RPMI7951 (cell line): Measurements from ENCODE around the gene MYL6B. TPM values are rescaled to one million over a fixed set of nuclear protein-coding genes. Genes with fewer than 3 reads are reported as not detected.

Experiments used
- DNase-seq: peaks from one replicate; pipeline ENCODE4 v3.0.0-alpha.2; 2012; ENCODE audit warnings: low read depth
- total RNA-seq: library from RNA; depleted of rRNA; stranded (reverse); fragments of >200 nt; shearing (Covaris generic); gene quantifications from 2 replicates; pipeline ENCODE4 v1.2.3, GENCODE V29; 2014

The MYL6B gene
- total RNA-seq, 1 experiment from 2014 or later, result 62.7 TPM

GRCh38 chr12:56165369-56165768 is 13.0 kb downstream of the MYL6B start:
- DNase-seq, result no peak

GRCh38 chr12:56169229-56169759 is 16.9 kb downstream of the MYL6B start:
- no peak for DNase-seq

DNA sequence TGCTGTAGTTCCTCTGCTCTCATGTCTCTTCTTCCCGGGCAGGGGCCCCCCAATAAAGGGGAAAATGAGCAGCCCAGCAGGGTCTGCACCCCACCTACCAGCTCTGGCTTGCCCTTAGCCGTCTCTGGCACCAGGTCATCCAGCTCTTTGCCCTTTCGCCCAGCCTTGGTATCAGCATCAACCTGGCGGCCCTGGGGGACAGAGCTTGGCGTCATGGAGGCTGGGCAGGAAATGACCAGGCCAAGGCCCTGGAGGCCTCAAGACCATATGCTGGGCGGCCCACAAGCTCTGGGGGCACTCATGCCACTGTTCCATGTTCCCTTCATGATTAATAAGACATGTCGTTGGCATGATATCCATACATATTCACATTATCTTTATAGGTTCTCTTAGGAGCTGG is 20.5 kb downstream of the MYL6B start:
- DNase-seq, result no peak

DNA sequence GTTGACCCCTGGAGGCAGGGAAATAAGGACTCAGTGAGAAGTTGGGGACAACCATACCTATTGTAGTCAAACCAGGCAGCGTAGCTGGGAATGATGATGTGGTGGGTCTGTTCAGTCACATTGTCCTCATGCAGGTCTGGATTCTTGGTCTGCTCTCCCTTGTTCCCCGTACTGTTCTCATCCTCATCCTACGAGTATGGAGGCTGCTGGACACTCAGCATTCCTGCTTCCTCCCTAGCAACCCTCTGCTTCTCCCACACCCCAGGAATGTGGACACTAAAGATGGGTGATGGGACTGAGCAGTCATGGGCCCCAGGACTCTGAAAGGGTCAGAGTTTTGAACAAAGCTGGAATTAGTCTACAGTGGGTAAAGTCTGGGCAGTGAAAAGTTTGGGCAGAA is 26.0 kb downstream of the MYL6B start:
- DNase-seq, result no peak

GRCh38 chr12:56186957-56187356 is 34.6 kb downstream of the MYL6B start:
- DNase-seq, result no peak

- no peak for DNase-seq
Observed at GRCh38 chr12:56188131-56188777, 35.9 kb downstream of the MYL6B start.

GRCh38 chr12:56188778-56189098 is 36.4 kb downstream of the MYL6B start:
- no peak for DNase-seq

- peak; percentile 75 for DNase-seq
Observed at GRCh38 chr12:56189099-56189917, 36.9 kb downstream of the MYL6B start, which contains the start of gene SMARCC2. SMARCC2 (minus strand) TSS chr12:56189483; CDS start chr12:56189461, 22 bp downstream.

GRCh38 chr12:56189918-56190694 is 37.7 kb downstream of the MYL6B start:
- peak; percentile 70 for DNase-seq

DNA sequence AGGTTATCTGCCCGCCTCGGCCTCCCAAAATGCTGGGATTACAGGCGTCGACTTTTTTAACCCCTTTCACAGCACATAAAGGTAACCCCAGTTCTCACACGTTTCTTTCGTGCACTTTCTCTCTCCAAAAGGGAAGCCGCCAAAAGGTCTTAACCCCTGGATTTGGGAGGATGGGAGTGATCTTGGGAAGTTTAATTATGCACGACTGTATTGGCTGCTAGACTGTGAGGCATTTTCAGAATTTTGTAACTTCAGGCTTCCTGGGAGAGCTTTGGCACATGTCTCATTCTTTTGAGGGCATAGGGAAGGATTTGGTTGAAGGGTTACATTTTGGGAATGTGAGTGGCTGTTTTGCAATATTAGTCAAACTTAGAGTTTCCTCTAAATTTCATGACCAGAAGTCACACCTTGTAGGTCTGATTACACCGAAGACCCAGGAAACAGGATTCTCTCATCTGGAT is 38.3 kb downstream of the MYL6B start:
- no peak for DNase-seq

GRCh38 chr12:56192582-56192981 is 40.2 kb downstream of the MYL6B start:
- no peak for DNase-seq

- peak; percentile 76 for DNase-seq
Observed at GRCh38 chr12:56193025-56193578, 40.7 kb downstream of the MYL6B start.

DNA sequence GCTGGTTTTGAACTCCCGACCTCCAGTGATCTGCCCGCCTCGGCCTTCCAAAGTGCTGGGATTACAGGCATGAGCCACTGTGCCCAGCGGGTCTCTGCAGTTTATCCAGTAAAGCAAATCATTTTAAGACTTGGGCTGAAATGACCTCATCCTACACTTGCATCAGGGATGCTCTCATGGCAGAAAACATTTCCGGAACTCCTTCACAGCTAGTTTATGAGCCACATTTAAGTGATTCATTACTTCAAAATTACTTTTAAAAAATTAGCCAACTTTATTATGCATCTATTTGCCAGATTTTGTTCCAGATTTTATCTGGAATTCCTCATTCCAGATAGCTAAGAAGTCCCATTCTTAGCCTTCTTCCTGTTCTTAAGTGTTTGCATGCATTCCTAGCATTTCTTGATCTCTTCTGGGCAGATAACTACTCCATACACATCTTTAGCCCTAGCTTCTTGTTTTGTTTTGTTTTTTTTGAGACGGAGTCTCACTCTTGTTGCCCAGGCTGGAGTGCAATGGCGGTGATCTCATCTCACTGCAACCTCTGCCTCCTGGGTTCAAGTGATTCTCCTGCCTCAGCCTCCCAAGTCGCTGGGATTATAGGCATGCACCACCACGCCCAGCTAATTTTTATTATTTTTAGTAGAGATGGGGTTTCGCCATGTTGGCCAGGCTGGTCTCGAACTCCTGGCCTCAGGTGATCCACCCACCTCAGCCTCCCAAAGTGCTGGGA is 44.6 kb downstream of the MYL6B start:
- peak; percentile 74 for DNase-seq

DNA sequence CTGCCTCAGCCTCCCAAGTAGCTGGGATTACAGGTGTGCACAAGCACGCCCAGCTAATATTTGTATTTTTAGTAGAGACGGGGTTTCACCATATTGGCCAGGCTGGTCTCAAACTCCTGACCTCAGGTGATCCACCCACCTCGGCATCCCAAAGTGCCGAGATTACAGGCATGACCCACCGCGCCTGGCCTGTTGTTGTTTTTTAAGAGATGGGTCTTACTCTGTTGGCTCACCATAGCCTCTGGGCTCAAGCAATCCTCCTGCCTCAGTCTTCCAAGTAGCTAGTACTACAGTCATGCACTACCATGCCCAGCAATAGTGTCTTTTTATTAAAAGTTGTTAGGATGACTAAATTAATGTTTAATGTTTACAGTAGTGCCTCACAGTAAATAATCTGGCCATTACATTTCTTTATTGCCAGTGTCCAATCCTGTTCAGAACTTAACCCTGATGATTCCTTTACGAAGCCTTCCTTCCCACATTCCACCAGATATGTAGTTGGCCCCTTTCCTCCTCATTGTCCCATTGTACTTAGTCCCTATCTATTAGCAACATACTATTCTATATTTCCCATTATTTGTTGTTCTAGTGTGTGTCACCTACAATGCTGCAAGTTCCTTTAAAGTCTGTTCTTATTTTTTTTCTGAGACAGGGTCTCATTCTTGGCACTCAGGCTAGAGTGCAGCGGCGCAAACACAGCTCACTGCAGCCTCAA is 45.7 kb downstream of the MYL6B start:
- DNase-seq, result no peak

DNA sequence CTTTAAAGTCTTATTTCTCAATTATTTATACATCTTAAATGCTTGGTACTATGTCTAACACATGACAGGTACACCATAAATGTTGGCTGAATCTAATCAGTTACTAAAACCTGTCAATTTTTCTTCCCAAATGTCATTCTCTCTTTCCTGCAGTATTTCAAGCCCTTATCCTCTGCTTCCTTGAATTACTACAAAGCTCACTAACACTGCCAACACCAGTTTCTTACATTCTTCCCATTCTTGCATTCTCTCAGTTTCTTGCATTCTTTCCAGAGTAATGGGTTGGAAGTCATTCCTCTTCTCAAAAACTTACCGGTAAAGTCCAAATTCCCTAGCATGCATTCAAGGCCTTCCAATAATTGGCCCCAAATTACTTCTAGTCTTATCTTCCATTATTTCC is 46.4 kb downstream of the MYL6B start:
- no peak for DNase-seq

- no peak for DNase-seq
Observed at GRCh38 chr12:56202366-56202765, 50.0 kb downstream of the MYL6B start.

DNA sequence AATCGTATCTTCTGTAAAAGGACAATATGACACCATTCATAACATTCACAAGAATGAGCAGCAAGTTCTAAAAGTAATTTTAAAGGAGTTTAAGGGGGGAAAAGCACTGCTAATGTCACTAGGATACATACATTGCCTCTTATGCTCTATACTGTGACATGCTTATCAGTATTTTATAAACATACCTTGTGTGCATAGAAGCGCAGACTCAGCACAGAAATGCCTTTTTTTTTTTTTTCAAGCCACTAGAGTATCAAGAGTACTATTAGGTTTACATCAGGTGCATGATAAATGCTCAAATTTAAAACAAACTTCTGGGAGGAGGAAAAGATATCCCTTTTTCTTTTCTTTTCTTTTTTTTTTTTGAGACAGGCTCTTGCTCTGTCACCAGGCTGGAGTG is 50.5 kb downstream of the MYL6B start:
- DNase-seq, result no peak

GRCh38 chr12:56204275-56204674 is 51.9 kb downstream of the MYL6B start:
- DNase-seq, result no peak

- DNase-seq, result no peak
Observed at GRCh38 chr12:56205445-56205844, 53.1 kb downstream of the MYL6B start.

DNA sequence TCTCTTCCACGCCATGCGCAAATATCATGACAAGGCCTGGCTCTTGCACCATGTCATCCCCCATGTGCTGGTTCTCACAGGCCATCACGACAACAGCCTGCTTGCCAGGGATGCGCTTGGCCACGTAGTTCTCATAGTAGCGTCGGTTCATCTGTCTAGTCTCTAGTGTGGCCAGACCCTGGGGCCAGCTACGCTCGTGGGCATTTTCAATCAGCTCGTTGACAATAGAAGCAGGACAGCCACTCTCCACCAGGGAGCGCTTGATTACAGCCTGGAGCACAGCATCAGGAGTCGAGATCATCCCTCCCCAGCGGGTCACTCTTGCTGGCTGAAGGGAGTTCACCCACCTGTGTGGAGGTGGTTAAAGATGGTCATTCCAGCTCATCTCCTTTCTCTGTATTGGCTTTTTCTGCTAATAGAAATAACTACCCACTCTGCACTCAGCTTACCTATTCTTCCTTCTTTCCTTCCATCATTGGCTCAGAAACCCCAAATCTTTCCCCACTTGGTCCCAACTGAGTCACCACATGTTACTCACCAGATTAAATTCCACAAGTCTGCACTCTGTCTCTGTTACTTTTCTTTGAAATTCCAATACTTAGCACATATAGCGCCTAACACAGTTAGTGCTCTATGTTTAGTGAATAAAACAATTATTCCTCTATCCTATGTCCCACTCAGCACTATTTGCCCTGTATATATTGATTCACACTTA is 54.2 kb downstream of the MYL6B start:
- peak; percentile 41 for DNase-seq
